CD4-positive, alpha-beta T cell treated with Interleukin-4 for 4 hours (primary cell): ENCODE results near the gene TLE7.

Experiments
- DNase-seq: peaks from one replicate; pipeline ENCODE4 v3.0.0-alpha.2; 2020

Gene TLE7

GRCh38 chr16:71442051-71442440 lies at the start of gene TLE7:
TSS of gene TLE7 (minus strand) at chr16:71442054. CDS start at chr16:71433324, 8,730 bp downstream.
- DNase-seq: no peak

GRCh38 chr16:71491054-71491453 lies 49.2 kb upstream of the TLE7 start:
- no peak for DNase-seq

GRCh38 chr16:71490361-71490760 lies 48.5 kb upstream of the TLE7 start:
- no peak for DNase-seq

GRCh38 chr16:71489122-71489521 lies 47.3 kb upstream of the TLE7 start, which contains the start of gene ZNF19:
TSS of gene ZNF19 (minus strand) at chr16:71489324. CDS start at chr16:71482114, 7,210 bp downstream.
- DNase-seq: no peak

- DNase-seq: peak; percentile 84
Observed at GRCh38 chr16:71484006-71484893, 42.4 kb upstream of the TLE7 start.

GRCh38 chr16:71482569-71482968 lies 40.7 kb upstream of the TLE7 start:
- DNase-seq: no peak

GRCh38 chr16:71480956-71481355 lies 39.1 kb upstream of the TLE7 start:
- no peak for DNase-seq

GRCh38 chr16:71479420-71479819 lies 37.6 kb upstream of the TLE7 start:
- DNase-seq: no peak

GRCh38 chr16:71476457-71477124 lies 34.7 kb upstream of the TLE7 start:
- DNase-seq: no peak

- no peak for DNase-seq
Observed at GRCh38 chr16:71474864-71475263, 33.0 kb upstream of the TLE7 start.

- no peak for DNase-seq
Observed at GRCh38 chr16:71473891-71474290, 32.0 kb upstream of the TLE7 start.

- DNase-seq: no peak
Observed at GRCh38 chr16:71472931-71473330, 31.1 kb upstream of the TLE7 start.

- no peak for DNase-seq
Observed at GRCh38 chr16:71472051-71472450, 30.2 kb upstream of the TLE7 start.

GRCh38 chr16:71467810-71468209 lies 26.0 kb upstream of the TLE7 start:
- DNase-seq: no peak

- no peak for DNase-seq
Observed at GRCh38 chr16:71464231-71464630, 22.4 kb upstream of the TLE7 start.

- peak; percentile 71 for DNase-seq
Observed at GRCh38 chr16:71461686-71462648, 20.1 kb upstream of the TLE7 start, which contains the start of gene ZNF23. TSS of gene ZNF23 (minus strand) at chr16:71462247. CDS start at chr16:71456796, 5,451 bp downstream.

- no peak for DNase-seq
Observed at GRCh38 chr16:71460941-71461340, 19.1 kb upstream of the TLE7 start.

GRCh38 chr16:71460236-71460635 lies 18.4 kb upstream of the TLE7 start:
- DNase-seq: no peak

- DNase-seq: no peak
Observed at GRCh38 chr16:71459510-71459909, 17.7 kb upstream of the TLE7 start.

GRCh38 chr16:71456801-71457200 lies 14.9 kb upstream of the TLE7 start:
- DNase-seq: no peak

GRCh38 chr16:71453036-71453435 lies 11.2 kb upstream of the TLE7 start:
- no peak for DNase-seq

- DNase-seq: no peak
Observed at GRCh38 chr16:71449020-71449419, 7.2 kb upstream of the TLE7 start.
